Vagina (tissue), 2 donors: ENCODE data around the gene MAPK13. TPM values are rescaled to one million over a fixed set of nuclear protein-coding genes. Genes with fewer than 3 reads are reported as not detected.
A peak's percentile ranks its signal among the peaks of the same experiment; 100 is the strongest.

Experiments used
- DNase-seq, 2 donors: peaks; one replicate each; pipeline ENCODE4 v3.0.0-alpha.2; 2017; ENCODE audit errors: extremely low spot score in 2 of 2
- H3K27ac ChIP-seq: fragments of 200-600 bp; sonication (generic); one replicate; pipeline ENCODE4 v1.5.1; 2019
- H3K27me3 ChIP-seq: fragments of 200-600 bp; sonication (generic); one replicate; pipeline ENCODE4 v1.5.1; 2019
- H3K36me3 ChIP-seq, 2 donors: fragments of 200-600 bp; sonication (generic); one replicate each; pipeline ENCODE4 v1.5.1; 2017 to 2019
- H3K4me1 ChIP-seq: fragments of 200-600 bp; sonication (generic); one replicate; pipeline ENCODE4 v1.5.1; 2019
- H3K4me3 ChIP-seq, 2 donors: fragments of 200-600 bp; sonication (generic); 1 replicate in 1 of 2; 2 replicates in 1 of 2; pipeline ENCODE4 v1.5.1; 2016 to 2019
- H3K9me3 ChIP-seq: fragments of 200-600 bp; sonication (generic); one replicate; pipeline ENCODE4 v1.5.1; 2019
- CTCF ChIP-seq, 3 experiments: fragments of 450-650 bp in 2 of 3; fragments of 200-600 bp in 1 of 3; sonication (generic) in 1 of 3; IDR thresholded peaks; one replicate each; pipeline ENCODE4 v1.5.1; 2017 to 2019; ENCODE audit warnings: antibody characterized with exemption in 3 of 3, mild to moderate bottlenecking in 2 of 3, moderate library complexity in 2 of 3
- POLR2A ChIP-seq, 2 donors: fragments of 450-650 bp; IDR thresholded peaks; one replicate each; pipeline ENCODE4 v1.6.1; 2017; ENCODE audit warnings: antibody characterized with exemption in 2 of 2, mild to moderate bottlenecking in 2 of 2, moderate library complexity in 2 of 2
- POLR2AphosphoS5 ChIP-seq, 2 donors: sonication (generic); formaldehyde crosslinking; IDR thresholded peaks; one replicate each; pipeline ENCODE4 v1.9.0; 2017; ENCODE audit warnings: antibody characterized with exemption in 2 of 2, mild to moderate bottlenecking in 2 of 2, low read depth in 1 of 2; ENCODE audit not compliant: insufficient read depth in 1 of 2
- intact Hi-C: fragments of 100-400 bp; cut with DNase I; formaldehyde crosslinking; loops from one replicate; pipeline ENCODE4 v1.15.1; 2023
- total RNA-seq: library from RNA; depleted of rRNA; stranded (reverse); fragments of >200 nt; gene quantifications from one replicate; pipeline ENCODE4 v1.2.3, GENCODE V29; 2016

The MAPK13 gene
- total RNA-seq, 1 donor from 2014 or later, result 21.9 TPM

- Histone ChIP-seq H3K27me3 (no peaks in the 10 kb centered on the region), H3K27ac (no peak overlapping the region), H3K9me3 (no peaks in the 10 kb centered on the region), H3K4me1 (peaks cover 12% of the 10 kb centered on the region), H3K4me3 (no peak overlapping the region), H3K36me3 (no peaks in the 10 kb centered on the region)
- DNase-seq, result no peak
- intact Hi-C loops, result no loop called here
- TF ChIP-seq POLR2A (IDR thresholded peaks at IDR 0.05), result no peak
- peak in 1 of 2 donors; percentile 24 for TF ChIP-seq POLR2AphosphoS5 (IDR thresholded peaks at IDR 0.05; ENCODE audit: insufficient read depth in 1 of 2, low read depth in 1 of 2)
Measured at GRCh38 chr6:36149476-36149875, 19.2 kb downstream of the MAPK13 start.

GRCh38 chr6:36150283-36150682, 20.0 kb downstream of the MAPK13 start:
- DNase-seq, result no peak
- intact Hi-C loops, result no loop called here
- no peak overlapping the region for H3K27ac ChIP-seq

GRCh38 chr6:36154286-36154685, 24.0 kb downstream of the MAPK13 start:
- H3K36me3 ChIP-seq, result no peaks in the 10 kb centered on the region
- peaks cover 12% of the 10 kb centered on the region for H3K4me1 ChIP-seq
- no peak overlapping the region for H3K4me3 ChIP-seq
- intact Hi-C loops, result no loop called here
- no peaks in the 10 kb centered on the region for H3K9me3 ChIP-seq
- no peak for DNase-seq
- H3K27ac ChIP-seq, result no peak overlapping the region
- TF ChIP-seq CTCF (IDR thresholded peaks at IDR 0.05) (no peak), POLR2AphosphoS5 (IDR thresholded peaks at IDR 0.05; ENCODE audit: insufficient read depth in 1 of 2, low read depth in 1 of 2) (peak in 1 of 2 donors; percentile 76)
- no peaks in the 10 kb centered on the region for H3K27me3 ChIP-seq

More at GRCh38 chr6:36150283-36150682, 20.0 kb downstream of the MAPK13 start:
- H3K4me1 ChIP-seq, result peaks cover 12% of the 10 kb centered on the region
- H3K9me3 ChIP-seq, result no peaks in the 10 kb centered on the region
- TF ChIP-seq POLR2AphosphoS5 (IDR thresholded peaks at IDR 0.05; ENCODE audit: insufficient read depth in 1 of 2, low read depth in 1 of 2), result no peak
- TF ChIP-seq CTCF (IDR thresholded peaks at IDR 0.05), result no peak
- TF ChIP-seq POLR2A (IDR thresholded peaks at IDR 0.05), result no peak
- no peaks in the 10 kb centered on the region for H3K36me3 ChIP-seq
- no peaks in the 10 kb centered on the region for H3K27me3 ChIP-seq
- H3K4me3 ChIP-seq, result no peak overlapping the region

- Histone ChIP-seq H3K4me1 (peaks cover under 1% of the 10 kb centered on the region), H3K27ac (no peak overlapping the region), H3K9me3 (no peaks in the 10 kb centered on the region), H3K4me3 (no peak overlapping the region), H3K27me3 (no peaks in the 10 kb centered on the region), H3K36me3 (no peaks in the 10 kb centered on the region)
- TF ChIP-seq POLR2A (IDR thresholded peaks at IDR 0.05) (no peak), POLR2AphosphoS5 (IDR thresholded peaks at IDR 0.05; ENCODE audit: insufficient read depth in 1 of 2, low read depth in 1 of 2) (no peak), CTCF (IDR thresholded peaks at IDR 0.05) (no peak)
- intact Hi-C loops, result no loop called here
- no peak for DNase-seq
Measured at GRCh38 chr6:36155662-36156061, 25.3 kb downstream of the MAPK13 start.

- TF ChIP-seq POLR2AphosphoS5 (IDR thresholded peaks at IDR 0.05; ENCODE audit: insufficient read depth in 1 of 2, low read depth in 1 of 2) (no peak), POLR2A (IDR thresholded peaks at IDR 0.05) (no peak), CTCF (IDR thresholded peaks at IDR 0.05) (no peak)
- Histone ChIP-seq H3K36me3 (no peaks in the 10 kb centered on the region), H3K9me3 (no peaks in the 10 kb centered on the region), H3K27me3 (no peaks in the 10 kb centered on the region), H3K27ac (no peak overlapping the region), H3K4me3 (no peak overlapping the region), H3K4me1 (no peaks in the 10 kb centered on the region)
- no peak for DNase-seq
- intact Hi-C loops, result no loop called here
Measured at GRCh38 chr6:36160147-36160760, 29.9 kb downstream of the MAPK13 start.
